Activated CD8-positive, alpha-beta T cell treated with anti-CD3 and anti-CD28 coated beads for 36 hours (primary cell): ENCODE results near the gene SNRNP40. TPM values are rescaled to one million over a fixed set of nuclear protein-coding genes. Genes with fewer than 3 reads are reported as not detected.

Experiments used
- ATAC-seq: fragments of 200-7000 bp; cut with Tn5 transposase; one replicate; pipeline ENCODE4 v1.10.0; 2021; ENCODE audit warnings: mild to moderate bottlenecking, moderate library complexity
- CTCF ChIA-PET: fragments of 350-600 bp; sonication (Branson Sonifier 250); formaldehyde crosslinking; loops from one replicate; lab custom pipeline; 2021; ENCODE audit warnings: antibody characterized with exemption; lab: Charles Lee
- POLR2A ChIA-PET: fragments of 350-600 bp; sonication (Branson Sonifier 250); formaldehyde crosslinking; loops from one replicate; lab custom pipeline; 2021; ENCODE audit warnings: antibody characterized with exemption; lab: Charles Lee
- DNase-seq: peaks from one replicate; pipeline ENCODE4 v3.0.0-alpha.2; 2020
- H3K27ac Mint-ChIP-seq: one replicate; pipeline ENCODE4 v1.8.0; 2021; ENCODE audit warnings: mild to moderate bottlenecking, mixed read lengths
- H3K27me3 Mint-ChIP-seq: one replicate; pipeline ENCODE4 v1.8.0; 2021; ENCODE audit warnings: mixed read lengths
- H3K36me3 Mint-ChIP-seq: one replicate; pipeline ENCODE4 v1.8.0; 2021; ENCODE audit warnings: low read depth, mixed read lengths
- H3K4me1 Mint-ChIP-seq: one replicate; pipeline ENCODE4 v1.8.0; 2021; ENCODE audit warnings: low read depth, mixed read lengths
- H3K4me3 Mint-ChIP-seq: one replicate; pipeline ENCODE4 v1.8.0; 2021; ENCODE audit warnings: mild to moderate bottlenecking, moderate library complexity, mixed read lengths
- H3K9me3 Mint-ChIP-seq: one replicate; pipeline ENCODE4 v1.8.0; 2021; ENCODE audit warnings: mixed read lengths
- CTCF ChIP-seq: fragments of 200-600 bp; IDR thresholded peaks from one replicate; pipeline ENCODE4 v1.8.0; 2022; ENCODE audit warnings: antibody characterized with exemption, mild to moderate bottlenecking
- intact Hi-C: fragments of 100-400 bp; cut with micrococcal nuclease; formaldehyde crosslinking; loops from one replicate; pipeline ENCODE4 v1.10.0; 2022
- total RNA-seq, 2 experiments: library from RNA; stranded (reverse); gene quantifications; one replicate each; pipeline ENCODE4 v1.2.3, GENCODE V29; 2021

The SNRNP40 gene
- 100 to 1,000 TPM in 1 of 2 experiments, 10 to 100 TPM in 1; 98.6 to 102 TPM for total RNA-seq

GRCh38 chr1:31296486-31297276 is at the start of gene SNRNP40, which contains the start of gene ZCCHC17:
TSS of gene SNRNP40 (minus strand) at chr1:31296788. CDS start at chr1:31296751, 37 bp downstream.
TSS of gene ZCCHC17 (plus strand) at chr1:31297032. CDS start at chr1:31310099, 13,067 bp downstream.
- ATAC-seq (peak; percentile 96), DNase-seq (peak; percentile 97)
- ChIA-PET CTCF (interaction anchor here (1.0 to 1.5 kb wide), 5 partner anchors 13 to 252 kb away, joined by 3 to 8 read pairs (median 3); no protein-coding TSS in a partner anchor), POLR2A (interaction anchor here (0.9 to 2.4 kb wide), 11 partner anchors 9 to 536 kb away, joined by 3 to 9 read pairs (median 3); no protein-coding TSS in a partner anchor)
- no peak within 1 kb of the TSS for H3K4me3 Mint-ChIP-seq
- intact Hi-C loops, result no loop called here
- no peak within 1 kb of the TSS for H3K27ac Mint-ChIP-seq
- H3K9me3 Mint-ChIP-seq, result no peaks in the 10 kb centered on the region
- H3K36me3 Mint-ChIP-seq, result peaks cover 39% of the 10 kb centered on the region
- no peak for TF ChIP-seq CTCF
- H3K27me3 Mint-ChIP-seq, result no peaks in the 10 kb centered on the region
- H3K4me1 Mint-ChIP-seq, result peaks cover 36% of the 10 kb centered on the region

- no peak for TF ChIP-seq CTCF
- ChIA-PET CTCF (interaction anchor here (1.3 kb wide), 1 partner anchor 49 kb away, joined by 3 read pairs; no protein-coding TSS in a partner anchor), POLR2A (no interaction called here)
- DNase-seq (no peak), ATAC-seq (no peak)
- Mint-ChIP-seq H3K4me3 (no peak overlapping the region), H3K27me3 (no peaks in the 10 kb centered on the region), H3K9me3 (no peaks in the 10 kb centered on the region), H3K27ac (no peak overlapping the region), H3K36me3 (peaks cover 18% of the 10 kb centered on the region), H3K4me1 (no peaks in the 10 kb centered on the region)
- intact Hi-C loops, result no loop called here
These were observed 49.0 kb upstream of the SNRNP40 start for GRCh38 chr1:31345635-31346034.

GRCh38 chr1:31344503-31344902 is 47.9 kb upstream of the SNRNP40 start:
- no peak overlapping the region for H3K27ac Mint-ChIP-seq
- no peak for DNase-seq
- no peaks in the 10 kb centered on the region for H3K9me3 Mint-ChIP-seq
- no peak overlapping the region for H3K4me3 Mint-ChIP-seq
- ChIA-PET POLR2A (no interaction called here), CTCF (no interaction called here)
- H3K4me1 Mint-ChIP-seq, result no peaks in the 10 kb centered on the region
- H3K36me3 Mint-ChIP-seq, result peaks cover 18% of the 10 kb centered on the region
- TF ChIP-seq CTCF, result no peak
- H3K27me3 Mint-ChIP-seq, result no peaks in the 10 kb centered on the region
- intact Hi-C loops, result no loop called here
- no peak for ATAC-seq

GRCh38 chr1:31336687-31337467 is 40.3 kb upstream of the SNRNP40 start:
- peaks cover 2% of the 10 kb centered on the region for H3K4me1 Mint-ChIP-seq
- H3K27me3 Mint-ChIP-seq, result no peaks in the 10 kb centered on the region
- H3K4me3 Mint-ChIP-seq, result no peak overlapping the region
- no peak overlapping the region for H3K27ac Mint-ChIP-seq
- ChIA-PET POLR2A (no interaction called here), CTCF (no interaction called here)
- ATAC-seq (no peak), DNase-seq (no peak)
- no peak for TF ChIP-seq CTCF
- H3K9me3 Mint-ChIP-seq, result no peaks in the 10 kb centered on the region
- intact Hi-C loops, result no loop called here
- peaks cover 15% of the 10 kb centered on the region for H3K36me3 Mint-ChIP-seq
